ENCODE data around the gene ITGB4.
"Not testable (repeated sequence)": the region's sequence is repeated elsewhere in the genome, so short reads cannot be mapped to it uniquely, and the experiment has no call there.

The ITGB4 gene

GRCh38 chr17:75764711-75765421 is 43.6 kb downstream of the ITGB4 start, which contains the start of gene GALK1:
GALK1 (minus strand) TSS chr17:75765192; CDS start chr17:75765136, 56 bp downstream.
- in situ Hi-C loops (cut with MboI; ENCODE audit: low sequenced_read_pairs): no loop called here

- in situ Hi-C loops (cut with MboI; ENCODE audit: low sequenced_read_pairs): no loop called here
Measured at GRCh38 chr17:75765981-75766380, 44.7 kb downstream of the ITGB4 start.

GRCh38 chr17:75767881-75768280 is 46.6 kb downstream of the ITGB4 start:
- in situ Hi-C loops (cut with MboI; ENCODE audit: low sequenced_read_pairs): no loop called here

- in situ Hi-C loops (cut with MboI; ENCODE audit: low sequenced_read_pairs): no loop called here
Measured at GRCh38 chr17:75769536-75769935, 48.3 kb downstream of the ITGB4 start.

GRCh38 chr17:75771334-75772281 is 50.3 kb downstream of the ITGB4 start:
- in situ Hi-C loops (cut with MboI; ENCODE audit: low sequenced_read_pairs): no loop called here

GRCh38 chr17:75773121-75773807 is 52.0 kb downstream of the ITGB4 start:
- in situ Hi-C loops (cut with MboI; ENCODE audit: low sequenced_read_pairs): no loop called here

GRCh38 chr17:75773808-75774470 is 52.7 kb downstream of the ITGB4 start:
- in situ Hi-C loops (cut with MboI; ENCODE audit: low sequenced_read_pairs): no loop called here

GRCh38 chr17:75774471-75774990 is 53.3 kb downstream of the ITGB4 start:
- in situ Hi-C loops (cut with MboI; ENCODE audit: low sequenced_read_pairs): no loop called here

GRCh38 chr17:75774991-75775668 is 53.9 kb downstream of the ITGB4 start:
- in situ Hi-C loops (cut with MboI; ENCODE audit: low sequenced_read_pairs): no loop called here

GRCh38 chr17:75776386-75777295 is 55.4 kb downstream of the ITGB4 start:
- in situ Hi-C loops (cut with MboI; ENCODE audit: low sequenced_read_pairs): no loop called here

GRCh38 chr17:75777296-75777922 is 56.1 kb downstream of the ITGB4 start:
- in situ Hi-C loops (cut with MboI; ENCODE audit: low sequenced_read_pairs): no loop called here

- in situ Hi-C loops (cut with MboI; ENCODE audit: low sequenced_read_pairs): not testable (repeated sequence)
Measured at GRCh38 chr17:75778066-75778860, 57.0 kb downstream of the ITGB4 start.

GRCh38 chr17:75778861-75779249 is 57.6 kb downstream of the ITGB4 start:
- in situ Hi-C loops (cut with MboI; ENCODE audit: low sequenced_read_pairs): no loop called here

GRCh38 chr17:75779250-75779986 is 58.2 kb downstream of the ITGB4 start:
- in situ Hi-C loops (cut with MboI; ENCODE audit: low sequenced_read_pairs): no loop called here

GRCh38 chr17:75779987-75780889 is 59.0 kb downstream of the ITGB4 start:
- in situ Hi-C loops (cut with MboI; ENCODE audit: low sequenced_read_pairs): no loop called here
